NCI-H2107 treated with DMSO at 0.1 percent for 48 hours (cell line): Measurements from ENCODE around the gene MUC20.
"Not testable (repeated sequence)": the region's sequence is repeated elsewhere in the genome, so short reads cannot be mapped to it uniquely, and the experiment has no call there.

Experiments
- DNase-seq: peaks from one replicate; lab custom pipeline; 2025; ENCODE audit not compliant: unreplicated experiment; lab: John Stamatoyannopoulos, UW

Gene MUC20

DNA sequence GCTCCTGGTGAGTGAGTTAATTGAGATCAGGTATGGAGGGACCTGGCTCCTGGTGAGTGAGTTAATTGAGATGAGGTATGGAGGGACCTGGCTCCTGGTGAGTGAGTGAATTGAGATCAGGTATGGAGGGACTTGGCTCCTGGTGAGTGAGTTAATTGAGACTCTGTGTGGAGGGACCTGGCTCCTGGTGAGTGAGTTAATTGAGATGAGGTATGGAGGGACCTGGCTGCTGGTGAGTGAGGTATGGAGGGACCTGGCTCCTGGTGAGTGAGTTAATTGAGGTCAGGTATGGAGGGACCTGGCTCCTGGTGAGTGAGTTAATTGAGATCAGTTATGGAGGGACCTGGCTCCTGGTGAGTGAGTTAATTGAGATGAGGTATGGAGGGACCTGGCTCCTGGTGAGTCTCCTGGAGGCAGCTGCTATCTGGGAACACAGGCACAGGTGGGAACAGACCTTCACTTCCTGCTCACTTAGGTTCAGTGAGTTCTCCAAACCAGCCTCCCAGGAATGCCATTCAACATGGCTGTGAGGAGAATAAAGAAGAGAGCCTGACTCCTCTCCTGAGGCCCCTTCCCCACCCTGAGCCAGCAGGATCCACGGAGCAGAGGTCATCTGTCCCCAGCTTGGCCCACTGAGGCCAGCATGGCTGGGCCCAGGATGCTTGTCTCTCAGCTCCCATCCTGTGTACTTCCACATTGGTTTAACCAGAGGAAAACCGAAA lies 9.5 kb upstream of the MUC20 start:
- DNase-seq, result not testable (repeated sequence)

GRCh38 chr3:195711813-195712534 lies 8.8 kb upstream of the MUC20 start:
- no peak for DNase-seq

DNA sequence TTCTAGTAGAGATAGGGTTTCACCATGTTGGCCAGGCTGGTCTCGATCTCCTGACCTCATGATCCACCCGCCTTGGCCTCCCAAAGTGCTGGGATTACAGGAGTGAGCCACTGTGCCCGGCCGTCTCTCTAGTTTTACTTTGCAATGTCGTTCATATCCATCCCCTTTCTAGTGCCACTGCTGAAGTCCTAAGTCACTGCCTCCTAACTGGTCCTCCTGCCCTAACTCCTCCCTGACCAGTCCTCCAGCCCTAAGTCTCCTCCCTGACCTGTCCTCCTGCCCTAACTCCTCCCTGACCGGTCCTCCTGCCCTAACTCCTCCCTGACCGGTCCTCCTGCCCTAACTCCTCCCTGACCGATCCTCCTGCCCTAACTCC lies 8.3 kb upstream of the MUC20 start:
- not testable (repeated sequence) for DNase-seq

GRCh38 chr3:195713150-195713549 lies 7.6 kb upstream of the MUC20 start:
- DNase-seq, result not testable (repeated sequence)

GRCh38 chr3:195714380-195715011 lies 6.3 kb upstream of the MUC20 start:
- no peak for DNase-seq

DNA sequence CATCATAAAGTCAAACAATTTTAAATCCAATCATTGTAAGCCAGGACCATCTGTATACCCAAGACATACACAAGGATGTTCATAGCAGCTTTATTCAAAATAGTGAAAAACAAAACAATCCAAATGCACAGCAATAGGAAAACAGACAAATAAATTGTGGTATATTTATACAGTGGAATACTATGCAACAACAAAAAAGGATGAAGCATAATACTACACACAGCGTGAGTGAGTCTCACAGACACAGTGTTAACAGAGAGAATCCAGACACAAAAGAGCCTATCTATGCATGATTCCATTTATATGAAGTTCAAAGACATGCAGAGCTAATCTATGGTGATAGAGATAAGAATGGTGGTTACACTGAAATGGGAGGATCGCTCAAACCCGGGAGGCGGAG lies 5.6 kb upstream of the MUC20 start:
- no peak for DNase-seq

DNA sequence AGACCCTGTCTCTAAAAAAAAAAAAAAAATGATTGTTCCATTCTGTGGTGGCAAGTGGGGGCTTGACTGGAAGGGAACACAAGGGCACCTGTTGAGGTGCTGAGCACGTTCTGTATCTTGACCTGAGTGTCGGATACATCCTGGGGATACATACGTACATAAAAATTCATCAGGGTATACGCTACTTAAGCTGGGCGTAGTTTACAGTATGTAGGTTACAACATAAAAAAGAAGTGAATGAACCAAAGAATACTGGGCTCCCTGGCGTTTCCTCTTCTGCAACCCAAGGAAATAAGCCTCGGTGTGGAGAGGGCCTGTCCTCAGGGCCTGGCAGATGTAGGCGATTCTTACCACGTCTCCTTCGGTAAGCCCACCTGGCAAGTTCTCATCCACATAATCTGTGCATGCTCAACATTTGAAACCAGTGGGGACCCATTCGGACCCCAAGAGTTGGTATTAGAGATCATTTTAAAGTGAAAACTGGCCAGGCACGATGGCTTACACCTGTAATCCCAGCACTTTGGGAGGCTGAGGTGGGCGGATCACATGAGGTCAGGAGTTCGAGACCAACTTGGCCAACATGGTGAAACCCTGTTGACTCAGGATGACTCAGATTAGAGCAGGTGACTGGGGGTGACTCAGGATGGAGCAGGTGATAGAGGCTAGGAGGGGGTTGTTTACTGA lies 5.1 kb upstream of the MUC20 start:
- no peak for DNase-seq

GRCh38 chr3:195717416-195717815 lies 3.4 kb upstream of the MUC20 start:
- DNase-seq, result no peak

DNA sequence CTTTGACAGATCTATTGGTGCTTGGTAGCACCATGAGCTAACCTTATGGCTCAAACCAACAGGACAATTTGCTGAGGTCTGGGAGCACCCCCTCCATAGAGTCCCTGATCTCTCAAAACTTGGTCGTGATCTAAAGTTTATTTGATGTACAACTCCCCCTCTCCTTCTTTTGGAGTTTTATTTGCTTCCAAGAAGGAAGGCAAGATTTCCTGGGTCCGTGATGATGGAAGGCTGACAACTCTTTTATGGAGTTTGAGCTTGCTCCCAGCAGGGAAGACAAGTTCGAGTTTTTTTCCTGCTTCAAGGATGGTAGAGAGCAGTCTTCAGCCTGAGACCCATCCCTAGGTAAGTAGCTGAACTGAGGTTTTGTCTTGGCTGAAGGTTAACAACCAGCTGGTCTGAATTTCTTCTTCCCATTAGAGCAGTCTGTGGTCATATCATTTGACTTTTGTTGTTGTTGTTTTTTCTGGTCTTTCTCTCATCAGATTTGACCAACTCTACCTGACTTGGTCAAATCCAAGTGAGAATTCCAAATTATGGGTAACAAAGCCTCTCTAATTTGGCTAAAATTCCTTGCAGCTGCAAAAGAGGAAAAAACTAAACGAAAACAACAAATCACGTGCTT lies 2.8 kb upstream of the MUC20 start:
- no peak for DNase-seq

DNA sequence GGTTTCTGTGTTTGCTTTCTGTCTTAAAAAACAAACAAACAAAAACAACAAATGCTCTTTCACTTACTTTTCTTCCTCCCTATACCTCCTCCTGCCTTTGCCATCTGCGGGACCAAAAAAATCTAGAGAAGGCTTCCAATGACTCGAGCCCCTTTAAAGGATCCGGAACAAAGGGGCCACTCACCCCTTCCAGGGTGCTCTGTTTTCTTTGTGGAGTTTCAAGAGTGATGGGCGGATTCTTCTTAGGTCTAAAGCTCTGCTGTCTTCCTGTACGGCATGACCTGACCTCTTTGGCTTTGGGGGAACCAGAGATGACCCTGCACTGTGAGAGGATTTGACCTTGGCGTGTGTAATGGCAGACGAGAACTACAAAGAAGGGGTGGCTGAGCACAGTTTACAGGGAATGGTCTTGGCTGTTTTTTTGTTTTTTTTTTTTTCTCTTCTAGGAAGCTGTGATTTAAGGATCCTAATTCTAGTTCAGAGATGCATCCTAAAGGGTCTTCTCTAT lies 2.2 kb upstream of the MUC20 start:
- DNase-seq, result no peak

DNA sequence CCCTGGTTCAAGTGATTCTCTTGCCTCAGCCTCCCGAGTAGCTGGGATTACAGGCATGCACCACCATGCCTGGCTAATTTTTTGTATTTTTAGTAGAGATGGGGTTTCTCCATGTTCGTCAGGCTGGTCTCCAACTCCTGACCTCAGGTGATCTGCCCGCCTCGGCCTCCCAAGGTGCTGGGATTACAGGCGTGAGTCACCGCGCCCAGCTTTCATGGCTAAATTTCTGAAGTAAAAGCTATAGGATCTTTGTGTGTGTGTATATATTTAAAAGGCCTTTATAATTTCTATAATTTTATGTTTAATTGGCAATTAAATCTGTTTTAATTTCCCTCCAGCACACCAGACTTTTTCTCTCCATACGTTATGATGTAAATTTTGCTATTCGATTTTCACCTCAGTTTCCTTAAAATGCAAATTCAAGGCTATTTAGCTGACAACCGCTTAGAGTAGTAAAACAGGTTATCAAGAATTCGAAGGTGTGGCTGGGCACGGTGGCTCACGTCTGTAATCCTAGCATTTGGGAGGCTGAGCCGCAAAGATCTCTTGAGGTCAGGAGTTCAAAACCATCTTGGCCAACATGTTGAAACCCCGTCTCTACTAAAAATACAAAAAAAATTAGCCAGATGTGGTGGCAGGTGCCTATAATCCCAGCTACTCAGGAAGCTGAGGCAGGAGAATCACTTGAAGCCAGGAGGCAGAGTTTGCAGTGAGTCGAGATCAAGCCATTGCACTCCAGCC lies 1.1 kb upstream of the MUC20 start:
- not testable (repeated sequence) for DNase-seq

GRCh38 chr3:195722139-195722995 lies 1.6 kb downstream of the MUC20 start:
- not testable (repeated sequence) for DNase-seq

GRCh38 chr3:195722996-195723345 lies 2.2 kb downstream of the MUC20 start:
- DNase-seq, result not testable (repeated sequence)

DNA sequence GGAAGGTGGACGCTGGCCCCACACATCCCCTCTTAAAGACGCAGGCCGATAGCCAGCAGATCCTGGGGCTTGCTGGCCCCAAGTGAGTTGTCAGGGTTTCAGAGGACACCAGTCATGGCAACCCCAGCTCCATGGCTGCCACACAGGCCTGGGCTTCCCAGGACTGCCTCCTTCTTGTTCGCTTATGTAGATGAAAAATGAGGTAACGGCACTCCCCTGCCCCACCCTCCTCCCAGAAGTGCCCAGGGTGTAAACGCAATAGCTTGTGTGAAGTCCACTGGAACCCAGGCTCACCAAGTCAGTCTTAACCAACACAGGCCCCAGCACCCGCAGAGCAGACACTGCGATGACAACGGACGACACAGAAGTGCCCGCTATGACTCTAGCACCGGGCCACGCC lies 3.6 kb downstream of the MUC20 start:
- DNase-seq, result not testable (repeated sequence)

GRCh38 chr3:195725916-195726740 lies 5.3 kb downstream of the MUC20 start:
- not testable (repeated sequence) for DNase-seq

DNA sequence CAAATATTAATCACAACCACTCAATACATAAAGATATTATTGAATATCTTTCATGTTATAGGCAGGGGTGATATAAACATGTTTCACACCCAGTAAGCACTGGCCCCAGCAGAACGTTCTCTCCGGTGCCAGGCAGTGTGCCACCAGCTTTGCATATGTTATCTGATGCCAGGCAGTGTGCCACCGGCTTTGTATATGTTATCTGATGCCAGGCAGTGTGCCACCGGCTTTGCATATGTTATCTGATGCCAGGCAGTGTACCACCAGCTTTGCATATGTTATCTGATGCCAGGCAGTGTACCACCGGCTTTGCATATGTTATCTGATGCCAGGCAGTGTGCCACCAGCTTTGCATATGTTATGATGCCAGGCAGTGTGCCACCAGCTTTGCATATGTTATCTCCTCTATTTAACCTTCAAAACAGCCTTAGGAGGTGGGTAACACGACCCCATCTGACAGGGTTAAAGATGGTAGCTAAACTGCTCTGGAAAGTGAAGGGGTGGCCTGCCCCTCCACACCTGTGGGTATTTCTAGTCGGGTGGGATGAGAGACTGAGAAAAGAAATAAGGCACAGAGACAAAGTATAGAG lies 6.9 kb downstream of the MUC20 start:
- no peak for DNase-seq

- not testable (repeated sequence) for DNase-seq
Observed at GRCh38 chr3:195728789-195729188, 8.0 kb downstream of the MUC20 start.
